Thyroid gland (tissue), 4 donors: ENCODE results near the gene SPINK13. TPM values are rescaled to one million over a fixed set of nuclear protein-coding genes. Genes with fewer than 3 reads are reported as not detected.

Experiments used
- DNase-seq, 2 donors: peaks; one replicate each; pipeline ENCODE4 v3.0.0-alpha.2; 2019
- H3K27ac ChIP-seq, 3 donors: fragments of 200-600 bp; sonication (generic); 1 replicate in 2 of 3; 2 replicates in 1 of 3; pipeline ENCODE4 v1.5.1; 2016 to 2019; ENCODE audit warnings: mild to moderate bottlenecking in 1 of 3, moderate library complexity in 1 of 3
- H3K27me3 ChIP-seq: fragments of 200-600 bp; sonication (generic); one replicate; pipeline ENCODE4 v1.5.1; 2019
- H3K36me3 ChIP-seq, 2 donors: fragments of 200-600 bp; sonication (generic); one replicate each; pipeline ENCODE4 v1.5.1; 2016 to 2019
- H3K4me1 ChIP-seq, 2 donors: fragments of 200-600 bp; sonication (generic); one replicate each; pipeline ENCODE4 v1.5.1; 2017 to 2019
- H3K4me3 ChIP-seq, 3 donors: fragments of 200-600 bp; sonication (generic); replicated peaks in 1 of 3; 1 replicate in 2 of 3; 2 replicates in 1 of 3; pipeline ENCODE4 v1.5.1; 2016; ENCODE audit warnings: mild to moderate bottlenecking in 1 of 3
- H3K9me3 ChIP-seq: fragments of 200-600 bp; sonication (generic); one replicate; pipeline ENCODE4 v1.5.1; 2017
- POLR2A ChIP-seq, 2 donors: fragments of 450-650 bp; IDR thresholded peaks; one replicate each; pipeline ENCODE4 v1.6.1; 2017; ENCODE audit warnings: antibody characterized with exemption in 2 of 2, mild to moderate bottlenecking in 2 of 2, moderate library complexity in 1 of 2
- WGBS, 2 donors: methylation state at CpG; one replicate each; pipeline ENCODE4 v1.1.5; 2017; 5-methylcytosine and 5-hydroxymethylcytosine counted together
- intact Hi-C: fragments of 100-400 bp; cut with DNase I; formaldehyde crosslinking; loops from one replicate; pipeline ENCODE4 v1.15.1; 2023
- total RNA-seq, 4 donors: library from RNA; depleted of rRNA; stranded (reverse); fragments of >200 nt; gene quantifications; one replicate each; pipeline ENCODE4 v1.2.3, GENCODE V29; 2016
- TF ChIP-seq, protein P1 (sequence below), 6 experiments: fragments of 200-600 bp in 3 of 6; fragments of 450-650 bp in 3 of 6; sonication (generic) in 3 of 6; IDR thresholded peaks; one replicate each; pipeline ENCODE4 v1.5.1; 2016 to 2019; ENCODE audit warnings: antibody characterized with exemption in 6 of 6, mild to moderate bottlenecking in 2 of 6, inconsistent platforms in 1 of 6, moderate library complexity in 1 of 6

The SPINK13 gene
- total RNA-seq, 4 donors from 2014 or later = not detected

DNA sequence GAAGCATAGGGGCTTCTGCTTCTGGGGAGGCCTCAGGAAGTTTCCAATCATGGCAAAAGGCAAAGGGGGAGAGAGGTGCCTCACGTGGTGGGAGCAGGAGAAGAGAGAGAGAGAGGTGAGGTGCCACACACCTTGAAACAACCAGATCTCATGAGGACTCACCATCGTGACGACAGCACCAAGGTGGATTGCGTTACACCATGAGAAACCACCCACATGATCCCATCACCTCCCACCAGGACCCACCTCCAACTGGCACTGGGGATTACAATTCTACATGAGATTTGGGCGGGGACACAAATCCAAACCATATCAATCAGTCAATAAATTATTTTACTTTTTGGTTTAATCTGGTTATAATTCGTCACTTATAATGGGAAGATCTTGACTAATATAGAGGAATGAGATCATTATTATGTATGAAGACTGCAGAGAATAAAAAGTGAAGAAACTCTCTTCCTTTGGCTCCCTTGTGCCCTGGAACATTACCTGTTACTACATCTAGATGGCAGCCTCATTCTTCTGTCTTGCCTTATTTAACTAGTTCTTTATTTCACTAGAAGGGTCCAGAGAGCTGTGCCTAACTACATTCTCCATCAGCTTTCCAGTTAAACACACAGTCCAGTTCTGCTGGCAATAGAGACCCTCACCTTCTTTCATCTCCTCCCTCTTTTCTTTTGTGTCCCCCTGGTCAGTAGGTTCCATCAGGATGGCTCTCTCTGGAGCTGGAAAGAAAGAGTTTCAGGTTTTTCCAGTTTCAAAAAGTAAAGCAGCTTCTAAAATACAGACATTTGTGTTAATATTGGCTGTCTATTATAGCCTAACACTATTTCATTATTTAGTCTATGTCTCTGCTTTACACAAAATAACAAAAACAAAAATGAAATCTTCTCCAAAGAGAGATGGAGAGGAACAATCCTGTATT lies 21.9 kb downstream of the SPINK13 start:
- intact Hi-C loops = no loop called here
- H3K27me3 ChIP-seq = no peaks in the 10 kb centered on the region
- DNase-seq = no peak
- H3K4me3 ChIP-seq = no peak overlapping the region
- H3K9me3 ChIP-seq = no peaks in the 10 kb centered on the region
- H3K27ac ChIP-seq = no peak overlapping the region
- no peak for TF ChIP-seq POLR2A (IDR thresholded peaks at IDR 0.05)
- TF ChIP-seq, protein P1, sequence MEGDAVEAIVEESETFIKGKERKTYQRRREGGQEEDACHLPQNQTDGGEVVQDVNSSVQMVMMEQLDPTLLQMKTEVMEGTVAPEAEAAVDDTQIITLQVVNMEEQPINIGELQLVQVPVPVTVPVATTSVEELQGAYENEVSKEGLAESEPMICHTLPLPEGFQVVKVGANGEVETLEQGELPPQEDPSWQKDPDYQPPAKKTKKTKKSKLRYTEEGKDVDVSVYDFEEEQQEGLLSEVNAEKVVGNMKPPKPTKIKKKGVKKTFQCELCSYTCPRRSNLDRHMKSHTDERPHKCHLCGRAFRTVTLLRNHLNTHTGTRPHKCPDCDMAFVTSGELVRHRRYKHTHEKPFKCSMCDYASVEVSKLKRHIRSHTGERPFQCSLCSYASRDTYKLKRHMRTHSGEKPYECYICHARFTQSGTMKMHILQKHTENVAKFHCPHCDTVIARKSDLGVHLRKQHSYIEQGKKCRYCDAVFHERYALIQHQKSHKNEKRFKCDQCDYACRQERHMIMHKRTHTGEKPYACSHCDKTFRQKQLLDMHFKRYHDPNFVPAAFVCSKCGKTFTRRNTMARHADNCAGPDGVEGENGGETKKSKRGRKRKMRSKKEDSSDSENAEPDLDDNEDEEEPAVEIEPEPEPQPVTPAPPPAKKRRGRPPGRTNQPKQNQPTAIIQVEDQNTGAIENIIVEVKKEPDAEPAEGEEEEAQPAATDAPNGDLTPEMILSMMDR (IDR thresholded peaks at IDR 0.05) = peak in 3 of 6 experiments; percentile 42 to 48 (median 47)
- 54 to 65% methylated on average over 6 of the region's 6 CpGs for WGBS, 2 donors
- no peaks in the 10 kb centered on the region for H3K4me1 ChIP-seq
- H3K36me3 ChIP-seq = no peaks in the 10 kb centered on the region

DNA sequence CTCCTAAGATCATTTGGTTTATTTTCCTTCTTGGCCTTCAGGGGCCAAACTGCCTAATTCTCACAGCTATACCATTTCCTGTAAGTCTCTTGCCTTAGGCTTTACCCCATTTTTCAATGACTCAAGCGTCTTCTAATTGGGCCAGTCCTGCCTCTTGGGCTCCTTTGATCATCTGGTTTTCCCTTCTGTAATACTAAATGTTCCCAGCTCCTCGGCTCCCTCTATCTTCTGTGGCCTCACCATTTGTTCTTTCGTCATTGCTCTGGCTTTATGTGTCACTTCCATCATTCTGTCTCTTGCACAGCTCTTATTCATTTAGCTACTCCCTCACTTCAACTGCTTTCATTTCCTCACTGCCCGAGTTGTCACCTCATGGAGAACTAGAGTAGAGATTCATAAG lies 29.1 kb downstream of the SPINK13 start:
- Histone ChIP-seq H3K36me3 (no peaks in the 10 kb centered on the region), H3K4me1 (no peaks in the 10 kb centered on the region), H3K4me3 (no peak overlapping the region), H3K27ac (no peak overlapping the region), H3K27me3 (no peaks in the 10 kb centered on the region), H3K9me3 (no peaks in the 10 kb centered on the region)
- TF ChIP-seq POLR2A (IDR thresholded peaks at IDR 0.05) = no peak
- TF ChIP-seq, protein P1 (IDR thresholded peaks at IDR 0.05) = no peak
- intact Hi-C loops = no loop called here
- WGBS, 2 donors = 78% methylated on average over 4 of the region's 4 CpGs
- DNase-seq = no peak

DNA sequence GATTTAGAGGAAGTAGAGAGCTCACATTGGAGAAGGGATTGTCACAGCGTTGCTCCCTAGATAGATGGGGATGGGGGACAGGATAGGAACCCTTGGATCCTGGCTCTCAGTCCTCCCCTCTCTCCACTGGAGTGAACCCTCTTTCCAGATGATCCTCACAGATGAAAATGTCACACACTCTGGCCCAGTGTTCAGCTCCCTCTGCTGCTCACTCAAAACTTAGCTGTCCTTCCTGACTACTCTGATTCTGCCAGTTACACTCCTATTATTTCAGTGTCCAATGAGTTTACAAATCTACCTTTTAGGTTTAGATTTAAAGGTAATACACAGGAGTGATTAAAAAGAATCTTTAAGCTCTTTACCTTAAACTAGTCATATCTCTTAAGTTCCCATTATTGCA lies 37.9 kb downstream of the SPINK13 start:
- 69 to 76% methylated on average over 1 of the region's 1 CpG for WGBS, 2 donors
- intact Hi-C loops = no loop called here
- no peak overlapping the region for H3K4me3 ChIP-seq
- H3K27me3 ChIP-seq = no peaks in the 10 kb centered on the region
- no peak for TF ChIP-seq POLR2A (IDR thresholded peaks at IDR 0.05)
- no peaks in the 10 kb centered on the region for H3K4me1 ChIP-seq
- DNase-seq = no peak
- H3K36me3 ChIP-seq = no peaks in the 10 kb centered on the region
- H3K27ac ChIP-seq = no peak overlapping the region
- H3K9me3 ChIP-seq = no peaks in the 10 kb centered on the region

DNA sequence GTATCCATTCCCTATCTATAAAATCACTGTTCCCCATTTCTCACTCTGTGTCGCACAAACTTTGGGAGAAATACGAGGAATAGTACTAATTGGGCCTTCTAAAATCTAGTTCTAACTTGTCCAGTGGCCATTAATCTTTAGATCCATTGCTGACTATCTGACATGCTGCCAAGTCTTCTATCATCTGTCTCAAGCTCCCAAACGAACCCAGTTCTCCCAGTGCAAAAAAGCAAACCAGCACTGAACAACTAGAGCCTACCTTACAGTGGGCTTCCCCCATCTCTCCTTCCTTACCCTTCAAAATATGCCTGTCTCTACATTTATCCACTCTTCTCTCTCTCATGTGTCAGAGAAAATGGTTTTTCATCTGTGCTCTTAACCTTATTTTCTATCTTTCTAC lies 40.4 kb downstream of the SPINK13 start:
- TF ChIP-seq, protein P1 (IDR thresholded peaks at IDR 0.05) = no peak
- no peak for TF ChIP-seq POLR2A (IDR thresholded peaks at IDR 0.05)
- intact Hi-C loops = no loop called here
- 76 to 84% methylated on average over 3 of the region's 3 CpGs for WGBS, 2 donors

DNA sequence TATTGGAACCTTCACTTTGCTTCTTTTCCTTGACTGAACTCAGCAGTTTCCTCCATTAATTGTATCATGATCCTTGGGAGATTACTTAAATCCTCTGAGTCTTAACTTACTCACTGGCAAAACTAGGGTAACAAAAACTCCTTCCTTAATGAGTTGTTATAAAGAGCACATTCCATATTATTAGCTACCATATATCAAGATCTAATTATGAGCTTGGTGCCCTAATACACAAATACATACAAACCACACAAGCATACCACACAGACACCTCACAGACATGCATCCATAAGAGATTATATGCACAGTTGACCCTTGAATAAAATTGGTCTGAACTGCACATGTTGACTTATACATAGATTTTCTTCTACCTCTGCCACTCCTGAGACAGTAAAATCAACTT lies 41.2 kb downstream of the SPINK13 start:
- TF ChIP-seq, protein P1 (IDR thresholded peaks at IDR 0.05) = no peak
- TF ChIP-seq POLR2A (IDR thresholded peaks at IDR 0.05) = no peak
- no peak for DNase-seq
- H3K4me1 ChIP-seq = no peaks in the 10 kb centered on the region
- H3K27ac ChIP-seq = no peak overlapping the region
- H3K9me3 ChIP-seq = no peaks in the 10 kb centered on the region
- H3K36me3 ChIP-seq = no peaks in the 10 kb centered on the region
- intact Hi-C loops = no loop called here
- H3K27me3 ChIP-seq = no peaks in the 10 kb centered on the region
- no peak overlapping the region for H3K4me3 ChIP-seq

More for the DNA sequence above, 40.4 kb downstream of the SPINK13 start:
- H3K27me3 ChIP-seq = no peaks in the 10 kb centered on the region
- no peak overlapping the region for H3K27ac ChIP-seq
- H3K4me1 ChIP-seq = no peaks in the 10 kb centered on the region
- no peak for DNase-seq
- H3K9me3 ChIP-seq = no peaks in the 10 kb centered on the region
- H3K36me3 ChIP-seq = no peaks in the 10 kb centered on the region
- H3K4me3 ChIP-seq = no peak overlapping the region
